Kidney epithelial cell (primary cell): ENCODE measurements around the gene HABP4. TPM values are rescaled to one million over a fixed set of nuclear protein-coding genes. Genes with fewer than 3 reads are reported as not detected.

Source experiments
- DNase-seq: peaks from one replicate; pipeline ENCODE4 v3.0.0-alpha.2; 2010; ENCODE audit warnings: low read depth
- H3K27me3 ChIP-seq: 2 replicates; pipeline ENCODE4 v1.6.0; 2011; ENCODE audit warnings: low read length; ENCODE audit not compliant: control insufficient read depth, insufficient read depth
- H3K36me3 ChIP-seq: 2 replicates; pipeline ENCODE4 v1.5.1; 2011; ENCODE audit warnings: low read length; ENCODE audit not compliant: control insufficient read depth, insufficient read depth
- H3K4me3 ChIP-seq: 2 replicates; pipeline ENCODE4 v1.5.1; 2011; ENCODE audit warnings: low read depth, mild to moderate bottlenecking, control low read depth, low read length
- total RNA-seq: library from RNA; depleted of rRNA; stranded (reverse); fragments of >200 nt; gene quantifications from 2 replicates; pipeline ENCODE4 v1.2.3, GENCODE V29; 2015
- TF ChIP-seq, protein P1 (sequence below): IDR thresholded peaks from 2 replicates; pipeline ENCODE4 v1.5.1; 2011; ENCODE audit warnings: mild to moderate bottlenecking, moderate library complexity, low read length, control low read depth, inconsistent platforms; ENCODE audit not compliant: insufficient read depth, poor library complexity, severe bottlenecking

Gene HABP4
- total RNA-seq, 1 donor from 2014 or later: 26.7 TPM

DNA sequence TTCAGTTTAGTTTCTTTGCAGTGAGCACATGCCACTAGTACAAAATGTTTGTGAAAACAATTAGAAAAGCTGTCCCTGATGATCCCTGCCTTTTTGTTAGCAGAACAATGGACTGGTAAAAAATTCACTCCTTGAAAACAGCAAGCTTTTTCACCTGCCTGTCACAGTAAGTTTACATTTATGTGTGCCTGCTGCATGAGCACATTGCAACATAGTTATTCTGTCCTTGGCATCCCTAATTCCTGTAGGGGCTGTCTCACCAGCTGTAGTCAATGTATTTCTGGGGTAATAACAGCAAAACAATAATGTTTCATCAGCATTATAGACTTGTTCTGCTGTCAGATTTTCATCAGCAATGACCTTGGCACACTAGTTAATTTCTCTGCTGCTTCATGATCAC is 20.2 kb upstream of the HABP4 start:
- Histone ChIP-seq H3K36me3 (no peaks in the 10 kb centered on the region), H3K27me3 (no peaks in the 10 kb centered on the region), H3K4me3 (no peak overlapping the region)
- DNase-seq: no peak
- TF ChIP-seq, protein P1, sequence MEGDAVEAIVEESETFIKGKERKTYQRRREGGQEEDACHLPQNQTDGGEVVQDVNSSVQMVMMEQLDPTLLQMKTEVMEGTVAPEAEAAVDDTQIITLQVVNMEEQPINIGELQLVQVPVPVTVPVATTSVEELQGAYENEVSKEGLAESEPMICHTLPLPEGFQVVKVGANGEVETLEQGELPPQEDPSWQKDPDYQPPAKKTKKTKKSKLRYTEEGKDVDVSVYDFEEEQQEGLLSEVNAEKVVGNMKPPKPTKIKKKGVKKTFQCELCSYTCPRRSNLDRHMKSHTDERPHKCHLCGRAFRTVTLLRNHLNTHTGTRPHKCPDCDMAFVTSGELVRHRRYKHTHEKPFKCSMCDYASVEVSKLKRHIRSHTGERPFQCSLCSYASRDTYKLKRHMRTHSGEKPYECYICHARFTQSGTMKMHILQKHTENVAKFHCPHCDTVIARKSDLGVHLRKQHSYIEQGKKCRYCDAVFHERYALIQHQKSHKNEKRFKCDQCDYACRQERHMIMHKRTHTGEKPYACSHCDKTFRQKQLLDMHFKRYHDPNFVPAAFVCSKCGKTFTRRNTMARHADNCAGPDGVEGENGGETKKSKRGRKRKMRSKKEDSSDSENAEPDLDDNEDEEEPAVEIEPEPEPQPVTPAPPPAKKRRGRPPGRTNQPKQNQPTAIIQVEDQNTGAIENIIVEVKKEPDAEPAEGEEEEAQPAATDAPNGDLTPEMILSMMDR: no peak

DNA sequence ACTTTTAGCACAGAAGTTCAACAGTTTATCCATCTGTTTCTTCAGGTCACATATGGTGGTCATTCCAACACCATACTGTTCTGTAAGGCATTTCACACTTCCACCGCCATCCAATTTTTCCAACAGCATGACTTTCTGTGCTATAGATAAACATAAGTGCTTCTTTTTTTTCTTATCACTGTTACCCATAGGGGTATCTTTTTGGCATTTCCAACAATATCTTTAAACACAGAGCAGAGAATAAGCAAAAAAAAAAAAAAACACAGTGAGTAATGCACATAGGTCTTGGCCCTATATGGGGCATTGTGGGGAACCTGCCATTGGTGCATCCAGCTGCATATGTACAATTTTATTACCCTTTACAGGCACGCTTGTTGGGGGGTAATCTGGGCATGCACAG is 19.6 kb upstream of the HABP4 start:
- Histone ChIP-seq H3K4me3 (no peak overlapping the region), H3K27me3 (no peaks in the 10 kb centered on the region), H3K36me3 (no peaks in the 10 kb centered on the region)
- DNase-seq: no peak
- TF ChIP-seq, protein P1: no peak

DNA sequence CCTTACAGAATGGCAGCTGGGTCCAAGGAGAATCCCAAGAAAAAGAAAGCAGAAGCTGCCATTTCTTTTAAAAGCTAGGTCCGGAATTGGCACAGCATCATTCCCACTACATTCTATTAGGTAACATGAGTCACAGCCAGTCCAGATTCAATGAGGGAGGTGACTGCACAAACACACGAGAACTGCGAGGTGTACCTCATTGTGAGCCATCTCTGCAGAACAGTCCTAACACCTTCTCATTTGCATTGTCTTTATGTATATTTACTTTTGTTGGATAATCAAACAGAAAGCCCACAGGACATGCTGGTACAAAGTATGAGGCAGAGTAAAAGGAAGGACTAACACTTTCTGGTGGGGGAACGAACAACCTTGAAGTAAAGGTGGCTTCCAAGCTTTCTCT is 14.6 kb upstream of the HABP4 start:
- TF ChIP-seq, protein P1: no peak
- no peaks in the 10 kb centered on the region for H3K36me3 ChIP-seq
- no peaks in the 10 kb centered on the region for H3K27me3 ChIP-seq
- H3K4me3 ChIP-seq: no peak overlapping the region
- DNase-seq: no peak

DNA sequence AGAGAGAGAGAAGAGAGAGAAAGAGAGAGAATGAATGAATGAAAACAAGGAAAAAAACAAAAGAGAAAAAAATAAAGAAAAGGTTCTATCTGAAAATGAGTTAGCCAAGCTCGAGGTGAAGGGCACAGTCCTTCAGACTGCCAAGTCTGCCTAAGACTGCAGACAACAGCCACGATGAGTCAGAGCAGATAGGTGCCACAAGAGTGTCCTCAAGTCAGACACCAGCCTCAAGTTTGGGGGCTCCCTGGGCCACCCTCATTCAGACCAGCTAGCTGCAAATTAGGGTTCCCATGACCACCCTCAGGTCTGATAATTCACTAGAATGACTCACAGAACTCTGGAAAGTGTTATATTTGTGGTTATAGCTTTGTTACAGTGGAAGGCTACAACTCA is 13.9 kb upstream of the HABP4 start:
- H3K27me3 ChIP-seq: no peaks in the 10 kb centered on the region
- H3K4me3 ChIP-seq: no peak overlapping the region
- TF ChIP-seq, protein P1: no peak
- no peaks in the 10 kb centered on the region for H3K36me3 ChIP-seq
- DNase-seq: no peak

DNA sequence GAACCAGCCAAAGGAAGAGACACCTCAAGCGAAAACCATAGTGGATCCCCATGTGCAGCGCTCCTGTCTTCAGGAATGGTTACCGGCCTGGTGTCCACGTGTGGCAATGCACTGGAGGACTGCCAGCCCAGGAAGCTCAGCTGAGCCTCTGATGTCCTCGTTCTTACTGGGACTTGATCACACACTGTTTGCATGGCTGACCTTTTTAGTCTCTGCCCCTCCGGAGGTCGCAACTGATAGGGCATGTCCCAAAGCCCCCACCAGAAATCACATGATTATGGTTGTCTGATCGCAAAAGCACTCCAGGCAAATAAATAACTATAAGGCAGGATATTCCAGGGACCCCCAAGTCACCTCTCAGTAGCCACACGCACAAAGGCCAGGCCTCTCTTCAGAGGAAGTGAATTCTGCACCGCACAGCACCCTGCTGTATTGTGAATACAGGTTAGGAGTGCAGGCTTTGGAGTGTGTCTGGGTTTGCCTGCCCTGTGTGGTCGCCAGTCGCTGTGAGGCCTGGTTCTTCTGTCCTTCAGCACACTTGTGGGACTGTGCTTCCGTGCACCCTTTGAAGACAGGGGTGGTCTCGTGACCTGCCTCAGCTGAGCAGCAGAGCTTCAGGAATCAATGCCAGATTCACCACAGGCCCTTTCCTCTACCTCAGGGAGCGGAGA is 13.4 kb upstream of the HABP4 start:
- H3K36me3 ChIP-seq: no peaks in the 10 kb centered on the region
- no peak overlapping the region for H3K4me3 ChIP-seq
- DNase-seq: no peak
- H3K27me3 ChIP-seq: no peaks in the 10 kb centered on the region
- TF ChIP-seq, protein P1: no peak

DNA sequence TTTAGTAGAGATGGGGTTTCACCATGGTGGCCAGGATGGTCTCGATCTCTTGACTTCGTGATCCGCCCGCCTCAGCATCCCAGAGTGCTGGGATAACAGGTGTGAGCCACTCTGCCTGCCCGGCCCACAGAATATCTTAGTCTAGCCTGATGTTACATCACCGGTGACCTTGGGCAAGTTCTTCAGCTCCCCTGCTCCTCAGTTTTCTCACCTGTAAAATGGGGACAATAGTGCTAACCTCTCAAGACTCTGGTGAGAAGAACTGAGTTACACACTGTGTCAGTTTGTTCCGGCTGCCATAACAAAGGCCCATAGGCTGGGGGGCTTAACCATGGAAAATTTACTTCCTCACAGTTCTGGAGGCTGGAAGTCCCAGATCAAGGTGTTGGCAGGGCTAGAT is 12.5 kb upstream of the HABP4 start:
- no peak for DNase-seq
- Histone ChIP-seq H3K4me3 (no peak overlapping the region), H3K36me3 (no peaks in the 10 kb centered on the region), H3K27me3 (no peaks in the 10 kb centered on the region)
- TF ChIP-seq, protein P1: no peak
